IMR-90 (cell line): ENCODE data around the gene CFAP69.

Experiments used
- CTCF ChIP-seq: conservative IDR thresholded peaks from 2 replicates; pipeline ENCODE4 v1.5.1; 2012; ENCODE audit warnings: mild to moderate bottlenecking, low read depth, low read length, improper control_type of control experiment
- MAZ ChIP-seq: IDR thresholded peaks from 2 replicates; pipeline ENCODE4 v1.6.1; 2012; ENCODE audit warnings: low read depth, mild to moderate bottlenecking, low read length, improper control_type of control experiment, moderate library complexity, borderline replicate concordance
- POLR2A ChIP-seq: IDR thresholded peaks from 2 replicates; pipeline ENCODE4 v1.6.1; 2012; ENCODE audit warnings: mild to moderate bottlenecking, low read depth, low read length
- RFX5 ChIP-seq: IDR thresholded peaks from 2 replicates; pipeline ENCODE4 v1.8.0; 2012; ENCODE audit warnings: low read depth, mild to moderate bottlenecking, low read length, moderate library complexity
- SMC3 ChIP-seq: fragments of 150-350 bp; IDR thresholded peaks from 2 replicates; pipeline ENCODE4 v1.6.1; 2016; ENCODE audit warnings: low read depth, mild to moderate bottlenecking, antibody characterized with exemption, low read length, moderate library complexity

- no peak for TF ChIP-seq POLR2A
- no peak for TF ChIP-seq RFX5
- no peak for TF ChIP-seq SMC3
- no peak for TF ChIP-seq CTCF
- no peak for TF ChIP-seq MAZ
These were observed 2.4 kb upstream of the CFAP69 start for GRCh38 chr7:90242369-90243168.
